Measurements from ENCODE around the gene SLC22A12.

- TF ChIP-seq CTCF (IDR thresholded peaks at IDR 0.05), result no peak
- TF ChIP-seq EZH2phosphoT487 (IDR thresholded peaks at IDR 0.05), result no peak
Observed at GRCh38 chr11:64549969-64550368, 41.1 kb upstream of the SLC22A12 start.

All from neural progenitor cell (in vitro differentiated cells).